Coronary artery (tissue), 2 donors: Measurements from ENCODE around the gene GNA15.

Source experiments
- DNase-seq: peaks from one replicate; pipeline ENCODE4 v3.0.0-alpha.2; 2017; ENCODE audit warnings: low spot score
- H3K27ac ChIP-seq, 2 donors: fragments of 200-600 bp; sonication (generic); one replicate each; pipeline ENCODE4 v1.5.1; 2016 to 2019
- H3K4me3 ChIP-seq: fragments of 200-600 bp; sonication (generic); 2 replicates; pipeline ENCODE4 v1.5.1; 2016; ENCODE audit warnings: mild to moderate bottlenecking, moderate library complexity
- CTCF ChIP-seq: fragments of 200-600 bp; sonication (generic); IDR thresholded peaks from one replicate; pipeline ENCODE4 v1.5.1; 2019; ENCODE audit warnings: antibody characterized with exemption

The GNA15 gene

GRCh38 chr19:3096902-3097326 is 38.9 kb upstream of the GNA15 start:
- DNase-seq: no peak
- peak overlapping the region; percentile 99 for H3K4me3 ChIP-seq
- no peak for TF ChIP-seq CTCF
- peak overlapping the region; percentile 52 to 83 for H3K27ac ChIP-seq

- DNase-seq: no peak
These were observed 38.4 kb upstream of the GNA15 start for GRCh38 chr19:3097442-3097871.

GRCh38 chr19:3098141-3098514 is 37.7 kb upstream of the GNA15 start:
- DNase-seq: no peak
- TF ChIP-seq CTCF: no peak
- Histone ChIP-seq H3K4me3 (peak overlapping the region; percentile 99), H3K27ac (peak overlapping the region; percentile 76 to 83)

More at GRCh38 chr19:3097442-3097871, 38.4 kb upstream of the GNA15 start:
- Histone ChIP-seq H3K4me3 (peak overlapping the region; percentile 99), H3K27ac (peak overlapping the region; percentile 52 to 83)
- no peak for TF ChIP-seq CTCF

- DNase-seq: peak; percentile 84
- H3K27ac ChIP-seq: peak overlapping the region; percentile 76 to 83
- no peak for TF ChIP-seq CTCF
- peak overlapping the region; percentile 99 for H3K4me3 ChIP-seq
These were observed 37.1 kb upstream of the GNA15 start for GRCh38 chr19:3098515-3099346.

- no peak for TF ChIP-seq CTCF
- H3K27ac ChIP-seq: peak overlapping the region; percentile 76 to 83
- no peak for DNase-seq
- H3K4me3 ChIP-seq: peak overlapping the region; percentile 99
These were observed 36.3 kb upstream of the GNA15 start for GRCh38 chr19:3099347-3100145.

- H3K27ac ChIP-seq: no peak overlapping the region
These were observed 35.5 kb upstream of the GNA15 start for GRCh38 chr19:3100331-3100730.

More at GRCh38 chr19:3100331-3100730, 35.5 kb upstream of the GNA15 start:
- no peak overlapping the region for H3K4me3 ChIP-seq
- no peak for TF ChIP-seq CTCF
- no peak for DNase-seq
